GM10266 (cell line): Measurements from ENCODE around the gene BMP3.
"Not testable (repeated sequence)": the region's sequence is repeated elsewhere in the genome, so short reads cannot be mapped to it uniquely, and the experiment has no call there.

Experiments
- DNase-seq: peaks from one replicate; pipeline ENCODE4 v3.0.0; 2012; ENCODE audit errors: extremely low spot score
- CTCF ChIP-seq: IDR thresholded peaks from 2 replicates; pipeline ENCODE4 v1.5.1; 2012; ENCODE audit warnings: mild to moderate bottlenecking, low read depth; ENCODE audit not compliant: control insufficient read depth, insufficient read depth; ENCODE audit errors: missing control alignments

BMP3 gene

GRCh38 chr4:81007417-81007816 is 23.1 kb upstream of the BMP3 start:
- no peak for DNase-seq

GRCh38 chr4:81016566-81016965 is 13.9 kb upstream of the BMP3 start:
- not testable (repeated sequence) for DNase-seq

More at GRCh38 chr4:81007417-81007816, 23.1 kb upstream of the BMP3 start:
- TF ChIP-seq CTCF = no peak

DNA sequence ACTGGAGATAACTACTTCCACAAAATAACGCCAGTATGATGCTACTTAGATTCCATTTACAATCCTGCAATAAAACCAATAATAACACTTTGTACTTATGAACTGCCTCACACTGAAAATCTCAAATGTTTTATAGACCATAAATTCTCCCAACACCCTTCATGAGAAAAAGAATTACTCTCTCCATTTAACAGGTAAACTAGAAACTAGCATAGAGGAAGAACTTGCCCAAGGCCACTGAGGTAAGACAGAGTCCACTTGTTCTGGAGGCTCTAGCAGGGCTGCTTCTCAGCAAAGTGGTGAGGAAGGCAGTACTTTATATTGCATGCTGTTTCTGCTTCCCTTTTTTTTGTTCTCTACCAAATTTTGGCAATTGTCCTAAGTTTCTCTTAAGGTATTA is 11.5 kb upstream of the BMP3 start:
- TF ChIP-seq CTCF = no peak
- no peak for DNase-seq

- TF ChIP-seq CTCF = no peak
Observed at GRCh38 chr4:81021142-81021944, 9.2 kb upstream of the BMP3 start.

GRCh38 chr4:81021981-81022380 is 8.5 kb upstream of the BMP3 start:
- no peak for TF ChIP-seq CTCF
- DNase-seq = no peak

More at GRCh38 chr4:81021142-81021944, 9.2 kb upstream of the BMP3 start:
- no peak for DNase-seq

- no peak for TF ChIP-seq CTCF
- DNase-seq = no peak
Observed at GRCh38 chr4:81023484-81023883, 7.0 kb upstream of the BMP3 start.

DNA sequence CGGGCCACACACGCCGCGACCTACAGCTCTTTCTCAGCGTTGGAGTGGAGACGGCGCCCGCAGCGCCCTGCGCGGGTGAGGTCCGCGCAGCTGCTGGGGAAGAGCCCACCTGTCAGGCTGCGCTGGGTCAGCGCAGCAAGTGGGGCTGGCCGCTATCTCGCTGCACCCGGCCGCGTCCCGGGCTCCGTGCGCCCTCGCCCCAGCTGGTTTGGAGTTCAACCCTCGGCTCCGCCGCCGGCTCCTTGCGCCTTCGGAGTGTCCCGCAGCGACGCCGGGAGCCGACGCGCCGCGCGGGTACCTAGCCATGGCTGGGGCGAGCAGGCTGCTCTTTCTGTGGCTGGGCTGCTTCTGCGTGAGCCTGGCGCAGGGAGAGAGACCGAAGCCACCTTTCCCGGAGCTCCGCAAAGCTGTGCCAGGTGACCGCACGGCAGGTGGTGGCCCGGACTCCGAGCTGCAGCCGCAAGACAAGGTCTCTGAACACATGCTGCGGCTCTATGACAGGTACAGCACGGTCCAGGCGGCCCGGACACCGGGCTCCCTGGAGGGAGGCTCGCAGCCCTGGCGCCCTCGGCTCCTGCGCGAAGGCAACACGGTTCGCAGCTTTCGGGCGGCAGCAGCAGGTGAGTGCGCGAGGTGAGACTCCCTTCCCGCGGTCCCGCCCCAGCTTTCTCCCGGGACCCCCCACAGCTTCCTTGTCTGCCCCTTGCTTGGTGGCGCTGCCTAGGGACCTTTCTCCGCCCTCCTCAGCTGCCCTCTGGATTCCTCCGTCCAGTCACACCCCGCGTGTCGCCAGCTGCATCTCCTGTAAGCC is 678 bp downstream of the BMP3 start:
- DNase-seq = no peak
- TF ChIP-seq CTCF = no peak
